HepG2 (cell line): Measurements from ENCODE around the gene P2RX2. TPM values are rescaled to one million over a fixed set of nuclear protein-coding genes. Genes with fewer than 3 reads are reported as not detected.

Experiments used
- ATAC-seq: fragments of 200-7000 bp; cut with Tn5 transposase; 3 replicates; pipeline ENCODE4 v1.9.1; 2020; ENCODE audit warnings: mild to moderate bottlenecking, moderate library complexity
- BruUV-seq: library from RNA; stranded (reverse); fragments of 400-500 nt; replicated peaks from 2 replicates; lab custom pipeline; 2021; lab: Mats Ljungman, UMichigan
- CTCF ChIA-PET: fragments of 300-600 bp; formaldehyde crosslinking; extraction: SDS; loops from one replicate; lab custom pipeline; 2021; ENCODE audit warnings: low total read pairs, inconsistent platforms, low intra/inter-chr PET ratio; lab: Yijun Ruan, JAX
- POLR2A ChIA-PET: fragments of 350-600 bp; sonication (Branson Sonifier 250); formaldehyde crosslinking; loops from one replicate; lab custom pipeline; 2020; ENCODE audit warnings: antibody characterized with exemption, inconsistent platforms; lab: Yijun Ruan, JAX
- DNase-seq: peaks from one replicate; pipeline ENCODE4 v3.0.0-alpha.2; 2015; ENCODE audit warnings: low spot score
- FAIRE-seq: peaks from 3 replicates; lab custom pipeline; 2011; peaks lifted over from hg19 to GRCh38; lab: Jason Lieb, UNC
- H2AFZ ChIP-seq: one replicate; pipeline ENCODE4 v1.6.1; 2011; ENCODE audit warnings: low read length, inconsistent platforms
- H3K27ac ChIP-seq: fragments of 300-600 bp; 3 replicates; pipeline ENCODE4 v1.8.0; 2011; ENCODE audit warnings: mixed run types, mild to moderate bottlenecking, mixed read lengths, low read length, inconsistent platforms; ENCODE audit not compliant: insufficient read depth; ENCODE audit errors: extremely low read length
- H3K27me3 ChIP-seq, 2 experiments: fragments of 200-600 bp in 1 of 2; 2 replicates in 1 of 2; 3 replicates in 1 of 2; pipeline versions ENCODE4 v1.6.0 to v1.8.0; 2011; ENCODE audit warnings: low read length in 2 of 2, mild to moderate bottlenecking in 2 of 2, moderate library complexity in 2 of 2, inconsistent platforms in 1 of 2; ENCODE audit not compliant: insufficient read depth in 2 of 2, control insufficient read depth in 1 of 2
- H3K36me3 ChIP-seq, 2 experiments: fragments of 200-600 bp in 1 of 2; replicated peaks in 1 of 2; 2 replicates in 1 of 2; 3 replicates in 1 of 2; pipeline versions ENCODE4 v1.5.1 to v1.8.0; 2011; ENCODE audit warnings: low read length in 2 of 2, inconsistent platforms in 1 of 2; ENCODE audit not compliant: insufficient read depth in 2 of 2, control insufficient read depth in 1 of 2
- H3K4me1 ChIP-seq: 2 replicates; pipeline ENCODE4 v1.5.1; 2012; ENCODE audit warnings: low read length, inconsistent platforms; ENCODE audit not compliant: insufficient read depth
- H3K4me2 ChIP-seq: 2 replicates; pipeline ENCODE4 v1.6.0; 2011; ENCODE audit warnings: low read depth, low read length, inconsistent platforms
- H3K4me3 ChIP-seq, 3 experiments: fragments of 200-600 bp in 1 of 3; sonication (generic), shearing (Covaris generic) in 1 of 3; replicated peaks in 1 of 3; 2 replicates each; pipeline ENCODE4 v1.5.1; 2011 to 2016; ENCODE audit warnings: low read length in 3 of 3, inconsistent platforms in 2 of 3, low read depth in 2 of 3, mild to moderate bottlenecking in 2 of 3, control low read depth in 1 of 3, mixed read lengths in 1 of 3; ENCODE audit not compliant: insufficient read depth in 1 of 3
- H3K79me2 ChIP-seq: one replicate; pipeline ENCODE4 v1.6.1; 2011; ENCODE audit warnings: low read length, inconsistent platforms; ENCODE audit not compliant: insufficient read depth
- H3K9ac ChIP-seq: 2 replicates; pipeline ENCODE4 v1.6.0; 2011; ENCODE audit warnings: mild to moderate bottlenecking, low read depth, low read length, inconsistent platforms; ENCODE audit not compliant: insufficient read depth
- H3K9me3 ChIP-seq: 2 replicates; pipeline ENCODE4 v1.5.1; 2012; ENCODE audit warnings: mild to moderate bottlenecking, low read length
- H4K20me1 ChIP-seq: 2 replicates; pipeline ENCODE4 v1.6.0; 2011; ENCODE audit warnings: inconsistent platforms, mild to moderate bottlenecking, low read length, moderate library complexity; ENCODE audit not compliant: insufficient read depth
- AFF4 ChIP-seq: sonication (generic); formaldehyde crosslinking; IDR thresholded peaks from 2 replicates; pipeline ENCODE4 v1.4.0; 2020; ENCODE audit warnings: missing genetic modification reagents
- BRCA1 ChIP-seq: sonication (generic); formaldehyde crosslinking; IDR thresholded peaks from 2 replicates; pipeline ENCODE4 v1.4.0; 2020; ENCODE audit warnings: missing genetic modification reagents
- FOXM1 ChIP-seq: sonication (generic); formaldehyde crosslinking; IDR thresholded peaks from 2 replicates; pipeline ENCODE4 v1.5.0; 2020; ENCODE audit warnings: missing genetic modification reagents
- HNF4A ChIP-seq: sonication (generic); formaldehyde crosslinking; IDR thresholded peaks from 2 replicates; pipeline ENCODE4 v1.4.0; 2020; ENCODE audit warnings: missing genetic modification reagents
- SETDB1 ChIP-seq: sonication (generic); formaldehyde crosslinking; IDR thresholded peaks from 2 replicates; pipeline ENCODE4 v1.5.1; 2020; ENCODE audit warnings: missing genetic modification reagents, mild to moderate bottlenecking, borderline replicate concordance
- SMAD1 ChIP-seq: sonication (generic); formaldehyde crosslinking; IDR thresholded peaks from 2 replicates; pipeline ENCODE4 v1.4.0; 2020; ENCODE audit warnings: missing genetic modification reagents, low read depth, mild to moderate bottlenecking, borderline replicate concordance
- TFE3 ChIP-seq: IDR thresholded peaks from 2 replicates; pipeline ENCODE4 v1.6.1; 2016
- ZMAT5 ChIP-seq: sonication (generic); formaldehyde crosslinking; IDR thresholded peaks from 2 replicates; pipeline ENCODE4 v1.5.0; 2020; ENCODE audit warnings: mild to moderate bottlenecking, low read depth, missing genetic modification reagents, borderline replicate concordance
- ZNF160 ChIP-seq: sonication (generic); formaldehyde crosslinking; IDR thresholded peaks from 2 replicates; pipeline ENCODE4 v1.8.0; 2022; ENCODE audit warnings: mild to moderate bottlenecking, inconsistent platforms, missing genetic modification reagents
- ZNF230 ChIP-seq: sonication (generic); formaldehyde crosslinking; IDR thresholded peaks from 2 replicates; pipeline ENCODE4 v1.4.0; 2020; ENCODE audit warnings: mild to moderate bottlenecking, missing genetic modification reagents
- ZNF614 ChIP-seq: IDR thresholded peaks from 2 replicates; pipeline ENCODE4 v1.6.1; 2018; ENCODE audit warnings: missing biosample characterization, missing genetic modification reagents, inconsistent platforms, borderline replicate concordance
- ZNF761 ChIP-seq: sonication (generic); formaldehyde crosslinking; conservative IDR thresholded peaks from 2 replicates; pipeline ENCODE4 v1.4.0; 2020; ENCODE audit warnings: mild to moderate bottlenecking, missing genetic modification reagents
- ZNF782 ChIP-seq: sonication (generic); formaldehyde crosslinking; IDR thresholded peaks from 2 replicates; pipeline ENCODE4 v1.4.0; 2020; ENCODE audit warnings: missing genetic modification reagents, mild to moderate bottlenecking, borderline replicate concordance
- WGBS: methylation state at CpG from one replicate; pipeline ENCODE4 v1.1.6; 2017; ENCODE audit warnings: low lambda C conversion rate; 5-methylcytosine and 5-hydroxymethylcytosine counted together
- in situ Hi-C: cut with HindIII; loops from 2 replicates; pipeline ENCODE4 v1.10.0; 2017; ENCODE audit warnings: low pct_unique_long_range_greater_than_20kb; ENCODE audit not compliant: extremely low pct_ligation_motif_present
- intact Hi-C: fragments of 100-400 bp; cut with micrococcal nuclease; formaldehyde crosslinking; loops from one replicate; pipeline ENCODE4 v1.10.0; 2022; ENCODE audit not compliant: unreplicated experiment
- polyA plus RNA-seq, 8 experiments: library from polyadenylated mRNA; depleted of rRNA in 3 of 8; stranded (reverse) in 7 of 8; unstranded in 1 of 8; fragments of >200 nt; fragmentation: Illumina TruSeq in 4 of 8; extraction: Trizol in 4 of 8; gene quantifications; 2 replicates each; pipeline versions ENCODE4 v1.2.1 to v1.2.3, GENCODE V29; 2011 to 2016; ENCODE audit warnings: low read depth in 4 of 8, missing spikeins in 1 of 8, mixed read lengths in 1 of 8; ENCODE audit not compliant: insufficient read depth in 1 of 8
- total RNA-seq, 5 experiments: library from RNA; depleted of rRNA; stranded (reverse); fragments of >200 nt; fragmentation: Illumina TruSeq; extraction: Trizol; gene quantifications; 2 replicates each; pipeline ENCODE4 v1.2.3, GENCODE V29; 2016; ENCODE audit warnings: low read depth in 1 of 5
- TF ChIP-seq, protein P1 (sequence below): sonication (generic); formaldehyde crosslinking; IDR thresholded peaks from 2 replicates; pipeline ENCODE4 v1.4.0; 2020; ENCODE audit warnings: missing genetic modification reagents, borderline replicate concordance

Gene P2RX2
- total and polyA plus RNA-seq, 2 of the 13 experiments (the other 11 are each of a cell fraction or from before 2014, with no cell fraction given), result not detected

- Histone ChIP-seq H3K4me3 (no peak overlapping the region), H3K4me1 (no peaks in the 10 kb centered on the region), H3K9me3 (no peaks in the 10 kb centered on the region), H3K4me2 (no peak overlapping the region), H2AFZ (no peak overlapping the region), H3K27me3 (peaks cover 3 to 30% of the 10 kb centered on the region in 2 experiments; a peak in 4 of 5 replicates), H3K27ac (no peak overlapping the region), H3K79me2 (no peaks in the 10 kb centered on the region), H3K9ac (no peak overlapping the region), H4K20me1 (no peaks in the 10 kb centered on the region), H3K36me3 (no peaks in the 10 kb centered on the region)
- intact Hi-C loops (no loop called here), in situ Hi-C loops (no loop called here)
- no peak for DNase-seq
- FAIRE-seq, result no peak
- CTCF ChIA-PET, result no interaction called here
- ATAC-seq, result no peak
- POLR2A ChIA-PET, result no interaction called here
- BruUV-seq, result no TSS peak
- WGBS, result 76% methylated on average over 18 of the region's 18 CpGs
- no peak for TF ChIP-seq TFE3
- TF ChIP-seq ZNF782 (CRISPR knock-in tag), result no peak
- no peak for TF ChIP-seq AFF4 (CRISPR knock-in tag)
- TF ChIP-seq ZNF160 (CRISPR knock-in tag), result no peak
- no peak for TF ChIP-seq SMAD1 (CRISPR knock-in tag)
- TF ChIP-seq SETDB1 (CRISPR knock-in tag), result no peak
- no peak for TF ChIP-seq BRCA1 (CRISPR knock-in tag)
- TF ChIP-seq ZNF614 (CRISPR knock-in tag), result no peak
- TF ChIP-seq, protein P1, sequence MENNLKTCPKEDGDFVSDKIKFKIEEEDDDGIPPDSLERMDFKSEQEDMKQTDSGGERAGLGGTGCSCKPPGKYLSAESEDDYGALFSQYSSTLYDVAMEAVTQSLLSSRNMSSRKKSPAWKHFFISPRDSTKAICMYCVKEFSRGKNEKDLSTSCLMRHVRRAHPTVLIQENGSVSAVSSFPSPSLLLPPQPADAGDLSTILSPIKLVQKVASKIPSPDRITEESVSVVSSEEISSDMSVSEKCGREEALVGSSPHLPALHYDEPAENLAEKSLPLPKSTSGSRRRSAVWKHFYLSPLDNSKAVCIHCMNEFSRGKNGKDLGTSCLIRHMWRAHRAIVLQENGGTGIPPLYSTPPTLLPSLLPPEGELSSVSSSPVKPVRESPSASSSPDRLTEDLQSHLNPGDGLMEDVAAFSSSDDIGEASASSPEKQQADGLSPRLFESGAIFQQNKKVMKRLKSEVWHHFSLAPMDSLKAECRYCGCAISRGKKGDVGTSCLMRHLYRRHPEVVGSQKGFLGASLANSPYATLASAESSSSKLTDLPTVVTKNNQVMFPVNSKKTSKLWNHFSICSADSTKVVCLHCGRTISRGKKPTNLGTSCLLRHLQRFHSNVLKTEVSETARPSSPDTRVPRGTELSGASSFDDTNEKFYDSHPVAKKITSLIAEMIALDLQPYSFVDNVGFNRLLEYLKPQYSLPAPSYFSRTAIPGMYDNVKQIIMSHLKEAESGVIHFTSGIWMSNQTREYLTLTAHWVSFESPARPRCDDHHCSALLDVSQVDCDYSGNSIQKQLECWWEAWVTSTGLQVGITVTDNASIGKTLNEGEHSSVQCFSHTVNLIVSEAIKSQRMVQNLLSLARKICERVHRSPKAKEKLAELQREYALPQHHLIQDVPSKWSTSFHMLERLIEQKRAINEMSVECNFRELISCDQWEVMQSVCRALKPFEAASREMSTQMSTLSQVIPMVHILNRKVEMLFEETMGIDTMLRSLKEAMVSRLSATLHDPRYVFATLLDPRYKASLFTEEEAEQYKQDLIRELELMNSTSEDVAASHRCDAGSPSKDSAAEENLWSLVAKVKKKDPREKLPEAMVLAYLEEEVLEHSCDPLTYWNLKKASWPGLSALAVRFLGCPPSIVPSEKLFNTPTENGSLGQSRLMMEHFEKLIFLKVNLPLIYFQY (CRISPR knock-in tag), result no peak
- no peak for TF ChIP-seq FOXM1 (CRISPR knock-in tag)
- no peak for TF ChIP-seq HNF4A (CRISPR knock-in tag)
- TF ChIP-seq ZNF230, result no peak
- no peak for TF ChIP-seq ZNF761 (CRISPR knock-in tag)
- no peak for TF ChIP-seq ZMAT5 (CRISPR knock-in tag)
Measured at GRCh38 chr12:132586929-132587328, 31.6 kb upstream of the P2RX2 start.
